ENCODE data around the gene PC.

GRCh38 chr11:66834943-66835342, 123.2 kb downstream of the PC start:
- TF ChIP-seq CTCF (IDR thresholded peaks at IDR 0.05) (no peak), POLR2A (IDR thresholded peaks at IDR 0.05) (no peak), EP300 (IDR thresholded peaks at IDR 0.05) (no peak), POLR2AphosphoS5 (IDR thresholded peaks at IDR 0.05) (no peak)

Data from sigmoid colon (tissue), 4 donors.